Kidney (tissue), 14 donors: Measurements from ENCODE around the gene FBXO17. TPM values are rescaled to one million over a fixed set of nuclear protein-coding genes. Genes with fewer than 3 reads are reported as not detected.

Source experiments
- DNase-seq, 5 donors: peaks; one replicate each; pipeline ENCODE4 v3.0.0-alpha.2; 2013 to 2020
- FAIRE-seq: peaks from 2 replicates; lab custom pipeline; 2012; peaks lifted over from hg19 to GRCh38; lab: Jason Lieb, UNC
- H3K27ac ChIP-seq, 2 donors: one replicate each; pipeline ENCODE4 v1.7.0; 2013; ENCODE audit warnings: low read depth in 2 of 2, low read length in 2 of 2, inconsistent platforms in 1 of 2
- H3K27me3 ChIP-seq: one replicate; pipeline ENCODE4 v1.7.1; 2013; ENCODE audit warnings: low read length, inconsistent platforms; ENCODE audit not compliant: control insufficient read depth, insufficient read depth
- H3K36me3 ChIP-seq, 3 donors: one replicate each; pipeline versions ENCODE4 v1.7.0 to v1.7.1; 2013; ENCODE audit warnings: low read length in 3 of 3, control low read depth in 1 of 3, inconsistent platforms in 1 of 3; ENCODE audit not compliant: insufficient read depth in 3 of 3, control insufficient read depth in 2 of 3
- H3K4me1 ChIP-seq, 3 donors: one replicate each; pipeline versions ENCODE4 v1.7.0 to v1.7.1; 2013; ENCODE audit warnings: low read length in 3 of 3, inconsistent platforms in 1 of 3, low read depth in 1 of 3; ENCODE audit not compliant: control insufficient read depth in 2 of 3, insufficient read depth in 2 of 3
- H3K4me3 ChIP-seq, 3 donors: one replicate each; pipeline versions ENCODE4 v1.7.0 to v1.8.1; 2013; ENCODE audit warnings: low read length in 3 of 3, control low read depth in 1 of 3, inconsistent platforms in 1 of 3
- H3K9ac ChIP-seq, 3 donors: one replicate each; pipeline versions ENCODE4 v1.7.0 to v1.7.1; 2013; ENCODE audit warnings: low read length in 3 of 3, control low read depth in 1 of 3, inconsistent platforms in 1 of 3
- H3K9me3 ChIP-seq, 3 donors: one replicate each; pipeline versions ENCODE4 v1.7.0 to v1.7.1; 2013; ENCODE audit warnings: low read length in 3 of 3, control low read depth in 1 of 3, inconsistent platforms in 1 of 3; ENCODE audit not compliant: control insufficient read depth in 2 of 3, insufficient read depth in 1 of 3
- CTCF ChIP-seq: IDR thresholded peaks from 3 replicates; pipeline ENCODE4 v1.5.1; 2012; ENCODE audit warnings: mild to moderate bottlenecking, moderate library complexity, borderline replicate concordance; ENCODE audit not compliant: insufficient read depth; ENCODE audit errors: extremely low read depth
- intact Hi-C: fragments of 100-400 bp; cut with DNase I; formaldehyde crosslinking; loops from one replicate; pipeline ENCODE4 v1.11.1; 2022
- polyA plus RNA-seq: library from polyadenylated mRNA; stranded (reverse); fragments of 350-450 nt; fragmentation: Illumina TruSeq; extraction: RNeasy Lipid Tissue Mini Kit (QIAGEN cat#74804); gene quantifications from one replicate; pipeline ENCODE4 v1.2.3, GENCODE V29; 2014; ENCODE audit warnings: low read depth, low replicate concordance; ENCODE audit not compliant: insufficient read depth
- total RNA-seq: library from RNA; stranded (reverse); fragmentation: NEBNext Ultra II Directional; extraction: Animal tissue kit (Norgen Biotek cat#: 25700); gene quantifications from one replicate; pipeline ENCODE4 v1.2.1, GENCODE V29; 2021
- donor health status: control.
- donor health status: control.
- donor health status: control.
- donor health status: control.
- donor health status: control.
- donor health status: DM: yes; HTN: yes; CAD: no.
- donor health status: Normal renal cell carcinoma (clear cell type).

FBXO17 gene
- total and polyA plus RNA-seq, 2 donors from 2014 or later = 32.3 to 44.3 TPM

- intact Hi-C loops = no loop called here
- Histone ChIP-seq H3K9me3 (no peaks in the 10 kb centered on the region), H3K36me3 (peaks cover 0 to 7% (median 0%) of the 10 kb centered on the region in 3 donors), H3K27ac (no peak overlapping the region), H3K27me3 (no peaks in the 10 kb centered on the region), H3K4me3 (no peak overlapping the region), H3K4me1 (no peaks in the 10 kb centered on the region), H3K9ac (no peak overlapping the region)
- FAIRE-seq (no peak), DNase-seq (no peak)
- TF ChIP-seq CTCF = no peak
Measured at GRCh38 chr19:38918526-38918925, 57.0 kb downstream of the FBXO17 start.

- Histone ChIP-seq H3K9ac (no peak overlapping the region), H3K27ac (no peak overlapping the region), H3K9me3 (no peaks in the 10 kb centered on the region), H3K4me3 (no peak overlapping the region), H3K36me3 (peaks cover 0 to 7% (median 0%) of the 10 kb centered on the region in 3 donors), H3K27me3 (no peaks in the 10 kb centered on the region), H3K4me1 (no peaks in the 10 kb centered on the region)
- peak in 1 of 5 donors; percentile 22 for DNase-seq
- no peak for TF ChIP-seq CTCF
- intact Hi-C loops = no loop called here
- no peak for FAIRE-seq
Measured at GRCh38 chr19:38917921-38918491, 57.5 kb downstream of the FBXO17 start.

- intact Hi-C loops = no loop called here
- H3K36me3 ChIP-seq = peaks cover 0 to 7% (median 0%) of the 10 kb centered on the region in 3 donors
- H3K4me1 ChIP-seq = no peaks in the 10 kb centered on the region
- FAIRE-seq (no peak), DNase-seq (no peak)
- TF ChIP-seq CTCF = no peak
- H3K4me3 ChIP-seq = no peak overlapping the region
- no peaks in the 10 kb centered on the region for H3K9me3 ChIP-seq
- H3K27ac ChIP-seq = no peak overlapping the region
- H3K9ac ChIP-seq = no peak overlapping the region
- H3K27me3 ChIP-seq = no peaks in the 10 kb centered on the region
Measured at GRCh38 chr19:38917516-38917915, 58.0 kb downstream of the FBXO17 start.
